SK-N-SH treated with all-trans-retinoic acid at 6 μM for 48 hours (cell line): Measurements from ENCODE around the gene NOTCH3.

Experiments
- ARNTL ChIP-seq: fragments of 450-650 bp; formaldehyde crosslinking; IDR thresholded peaks from 2 replicates; pipeline ENCODE4 v1.5.0; 2020; ENCODE audit warnings: low read depth, mild to moderate bottlenecking, moderate library complexity, borderline replicate concordance
- SNAI2 ChIP-seq: fragments of 250-450 bp; sonication (Bioruptor Pico); IDR thresholded peaks from 2 replicates; pipeline ENCODE4 v1.5.0; 2020; ENCODE audit warnings: mild to moderate bottlenecking, moderate library complexity
- TCF4 ChIP-seq: fragments of 250-450 bp; sonication (Bioruptor Pico); IDR thresholded peaks from 2 replicates; pipeline ENCODE4 v1.8.0; 2021; ENCODE audit warnings: mild to moderate bottlenecking, moderate library complexity, borderline replicate concordance
- ZFP30 ChIP-seq: fragments of 450-650 bp; formaldehyde crosslinking; IDR thresholded peaks from 2 replicates; pipeline ENCODE4 v1.5.0; 2022; ENCODE audit warnings: mild to moderate bottlenecking, moderate library complexity
- ZNF565 ChIP-seq: fragments of 450-650 bp; formaldehyde crosslinking; conservative IDR thresholded peaks from 2 replicates; pipeline ENCODE4 v1.5.0; 2020; ENCODE audit warnings: low read depth, mild to moderate bottlenecking, moderate library complexity
- TF ChIP-seq, protein P1 (sequence below): fragments of 250-450 bp; sonication (Bioruptor Pico); IDR thresholded peaks from 2 replicates; pipeline ENCODE4 v1.5.1; 2020; ENCODE audit warnings: low read depth, mild to moderate bottlenecking, moderate library complexity

DNA sequence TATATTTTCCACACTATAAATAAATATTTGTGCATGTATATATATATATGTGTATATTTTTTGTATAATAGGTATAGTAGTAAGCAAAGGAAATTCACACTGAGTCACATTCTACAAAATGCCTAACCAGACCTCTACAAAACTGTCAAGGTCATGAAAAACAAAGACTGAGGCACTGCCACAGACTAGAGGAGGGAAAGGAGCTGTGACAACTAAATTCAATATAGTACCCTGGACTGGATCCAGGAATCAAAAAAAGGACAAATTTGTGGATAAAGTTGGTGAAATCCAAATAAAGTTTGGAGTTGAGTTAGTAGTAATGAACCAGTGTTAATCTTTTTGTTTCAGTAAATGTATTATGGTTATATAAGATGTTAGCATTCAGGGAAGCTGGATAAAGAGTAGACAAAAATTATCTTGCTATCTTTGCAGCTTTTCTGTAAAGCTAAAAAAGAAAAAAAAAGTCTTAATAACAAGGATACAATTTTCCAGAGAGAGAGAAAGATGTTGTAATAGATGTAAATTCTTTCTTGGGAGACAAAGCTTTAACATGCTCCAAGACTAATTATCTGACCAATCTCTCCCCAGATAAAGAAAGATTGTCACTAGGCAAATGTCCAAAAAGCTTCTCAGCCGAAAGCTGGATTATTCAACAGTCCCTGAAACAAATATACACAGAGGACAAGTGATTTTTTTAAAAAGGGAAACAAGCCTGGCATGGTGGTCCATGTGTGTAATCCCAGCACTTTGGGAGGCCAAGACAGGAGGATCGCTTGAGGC, 74.5 kb downstream of the NOTCH3 start:
- TF ChIP-seq, protein P1, sequence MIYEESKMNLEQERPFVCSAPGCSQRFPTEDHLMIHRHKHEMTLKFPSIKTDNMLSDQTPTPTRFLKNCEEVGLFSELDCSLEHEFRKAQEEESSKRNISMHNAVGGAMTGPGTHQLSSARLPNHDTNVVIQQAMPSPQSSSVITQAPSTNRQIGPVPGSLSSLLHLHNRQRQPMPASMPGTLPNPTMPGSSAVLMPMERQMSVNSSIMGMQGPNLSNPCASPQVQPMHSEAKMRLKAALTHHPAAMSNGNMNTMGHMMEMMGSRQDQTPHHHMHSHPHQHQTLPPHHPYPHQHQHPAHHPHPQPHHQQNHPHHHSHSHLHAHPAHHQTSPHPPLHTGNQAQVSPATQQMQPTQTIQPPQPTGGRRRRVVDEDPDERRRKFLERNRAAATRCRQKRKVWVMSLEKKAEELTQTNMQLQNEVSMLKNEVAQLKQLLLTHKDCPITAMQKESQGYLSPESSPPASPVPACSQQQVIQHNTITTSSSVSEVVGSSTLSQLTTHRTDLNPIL (CRISPR knock-in tag), result no peak
- no peak for TF ChIP-seq TCF4 (CRISPR knock-in tag)
- TF ChIP-seq ARNTL (CRISPR knock-in tag), result no peak
- TF ChIP-seq ZNF565 (CRISPR knock-in tag), result no peak
- TF ChIP-seq SNAI2 (CRISPR knock-in tag), result no peak
- no peak for TF ChIP-seq ZFP30 (CRISPR knock-in tag)
